PC-3 (cell line): Measurements from ENCODE around the gene CDK4. TPM values are rescaled to one million over a fixed set of nuclear protein-coding genes. Genes with fewer than 3 reads are reported as not detected.

Source experiments
- ATAC-seq: fragments of 200-7000 bp; cut with Tn5 transposase; 2 replicates; pipeline ENCODE4 v1.9.1; 2020; ENCODE audit warnings: mild to moderate bottlenecking, moderate library complexity
- BruUV-seq: library from RNA; stranded (reverse); fragments of 400-500 nt; replicated peaks from 2 replicates; lab custom pipeline; 2021; lab: Mats Ljungman, UMichigan
- CTCF ChIA-PET: fragments of 300-600 bp; sonication (Branson Sonifier 250); formaldehyde crosslinking; loops from one replicate; lab custom pipeline; 2022; ENCODE audit warnings: antibody characterized with exemption; lab: Charles Lee
- POLR2A ChIA-PET: fragments of 300-600 bp; sonication (Branson Sonifier 250); formaldehyde crosslinking; loops from one replicate; lab custom pipeline; 2022; ENCODE audit warnings: antibody characterized with exemption; ENCODE audit not compliant: unreplicated experiment; lab: Charles Lee
- DNase-seq: peaks from one replicate; pipeline ENCODE4 v3.0.0-alpha.2; 2015
- H2AFZ ChIP-seq: fragments of 300-600 bp; sonication (generic); 2 replicates; pipeline ENCODE4 v1.6.0; 2016; ENCODE audit warnings: antibody characterized with exemption, low read length
- H3F3A ChIP-seq: fragments of 300-600 bp; sonication (generic); one replicate; pipeline ENCODE4 v1.6.0; 2017; ENCODE audit warnings: antibody characterized with exemption, low read length, control low read depth, mild to moderate bottlenecking; ENCODE audit not compliant: unreplicated experiment
- H3K27ac ChIP-seq: fragments of 300-600 bp; sonication (generic); 2 replicates; pipeline ENCODE4 v1.5.1; 2016; ENCODE audit warnings: mild to moderate bottlenecking, low read length
- H3K27me3 ChIP-seq: fragments of 300-600 bp; sonication (generic); 2 replicates; pipeline ENCODE4 v1.6.1; 2016; ENCODE audit warnings: low read length, mixed read lengths
- H3K36me3 ChIP-seq: fragments of 300-600 bp; sonication (generic); 2 replicates; pipeline ENCODE4 v1.6.1; 2016; ENCODE audit warnings: low read depth, mixed run types, low read length, mixed read lengths
- H3K4me1 ChIP-seq: fragments of 300-600 bp; sonication (generic); 2 replicates; pipeline ENCODE4 v1.5.1; 2016; ENCODE audit warnings: low read length; ENCODE audit not compliant: insufficient read depth
- H3K4me2 ChIP-seq: fragments of 300-600 bp; sonication (generic); 2 replicates; pipeline ENCODE4 v1.6.0; 2016; ENCODE audit warnings: low read length
- H3K4me3 ChIP-seq: fragments of 300-600 bp; sonication (generic); 2 replicates; pipeline ENCODE4 v1.5.1; 2016; ENCODE audit warnings: mild to moderate bottlenecking, low read length, mixed read lengths
- H3K79me2 ChIP-seq: fragments of 300-600 bp; sonication (generic); 2 replicates; pipeline ENCODE4 v1.6.1; 2017; ENCODE audit warnings: low read length, mixed read lengths
- H3K9ac ChIP-seq: fragments of 300-600 bp; sonication (generic); 2 replicates; pipeline ENCODE4 v1.6.0; 2016; ENCODE audit warnings: mild to moderate bottlenecking, low read length
- H3K9me2 ChIP-seq: fragments of 300-600 bp; sonication (generic); replicated peaks from 2 replicates; pipeline ENCODE4 v1.6.1; 2016; ENCODE audit warnings: mixed run types, low read length, mixed read lengths
- H3K9me3 ChIP-seq: fragments of 300-600 bp; sonication (generic); 2 replicates; pipeline ENCODE4 v1.6.1; 2016; ENCODE audit warnings: low read length, mixed read lengths
- H4K20me1 ChIP-seq: fragments of 300-600 bp; sonication (generic); 2 replicates; pipeline ENCODE4 v1.6.1; 2016; ENCODE audit warnings: low read length, mixed read lengths
- EZH2 ChIP-seq: fragments of 300-600 bp; sonication (generic); IDR thresholded peaks from one replicate; pipeline ENCODE4 v1.6.1; 2017; ENCODE audit warnings: antibody characterized with exemption, mild to moderate bottlenecking, low read length; ENCODE audit not compliant: unreplicated experiment
- EZH2phosphoT487 ChIP-seq: fragments of 300-600 bp; sonication (generic); IDR thresholded peaks from 2 replicates; pipeline ENCODE4 v1.6.1; 2018; ENCODE audit warnings: mild to moderate bottlenecking, antibody characterized with exemption, low read length, borderline replicate concordance
- intact Hi-C: fragments of 100-400 bp; cut with micrococcal nuclease; formaldehyde crosslinking; loops from 2 replicates; pipeline ENCODE4 v1.9.0; 2023
- total RNA-seq: library from RNA; depleted of rRNA; stranded (reverse); fragments of >200 nt; gene quantifications from 2 replicates; pipeline ENCODE4 v1.2.3, GENCODE V29; 2014
- TF ChIP-seq, protein P1 (sequence below): fragments of 300-600 bp; sonication (generic); conservative IDR thresholded peaks from 2 replicates; pipeline ENCODE4 v1.5.1; 2017; ENCODE audit warnings: antibody characterized with exemption, low read depth, mild to moderate bottlenecking, low read length

CDK4 gene
- total RNA-seq, 1 experiment from 2014 or later = 212 TPM

DNA sequence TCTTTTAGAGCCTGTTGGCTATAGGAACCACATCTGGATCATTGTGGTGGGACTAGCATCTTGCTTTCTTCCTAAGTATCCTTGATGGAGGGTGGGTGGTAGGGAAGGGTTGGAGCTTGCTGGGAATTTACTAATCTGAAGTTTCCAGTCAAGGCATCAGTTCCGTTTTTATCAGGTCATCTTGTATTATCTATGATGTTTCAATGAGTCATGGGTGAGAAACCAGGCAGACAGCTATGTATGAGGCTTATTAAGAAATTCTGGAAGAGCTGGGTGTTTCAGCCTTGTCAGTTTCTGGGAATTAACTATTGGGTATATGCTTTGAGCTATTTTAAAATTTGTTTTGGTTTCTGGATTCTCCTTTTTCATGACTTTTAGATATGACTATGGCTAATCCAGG is 41.8 kb upstream of the CDK4 start:
- CTCF ChIA-PET = interaction anchor here (0.7 kb wide), 1 partner anchor 11 kb away, joined by 3 read pairs; the partner anchor contains the start of gene TSFM
- H3K4me2 ChIP-seq = peak overlapping the region; percentile 58
- H3K4me1 ChIP-seq = peaks cover 17% of the 10 kb centered on the region
- H4K20me1 ChIP-seq = no peaks in the 10 kb centered on the region
- peak overlapping the region; percentile 3; the same call in 1 of the 2 replicates for H3K4me3 ChIP-seq
- no peak overlapping the region for H2AFZ ChIP-seq
- H3K9me3 ChIP-seq = no peaks in the 10 kb centered on the region
- peaks cover 38% of the 10 kb centered on the region for H3K36me3 ChIP-seq
- H3F3A ChIP-seq = no peaks in the 10 kb centered on the region
- intact Hi-C loops = no loop called here
- peaks cover 14% of the 10 kb centered on the region; the same call in 1 of the 2 replicates for H3K79me2 ChIP-seq
- peak; percentile 82 for DNase-seq
- POLR2A ChIA-PET = no interaction called here
- no TSS peak for BruUV-seq
- TF ChIP-seq, protein P1, sequence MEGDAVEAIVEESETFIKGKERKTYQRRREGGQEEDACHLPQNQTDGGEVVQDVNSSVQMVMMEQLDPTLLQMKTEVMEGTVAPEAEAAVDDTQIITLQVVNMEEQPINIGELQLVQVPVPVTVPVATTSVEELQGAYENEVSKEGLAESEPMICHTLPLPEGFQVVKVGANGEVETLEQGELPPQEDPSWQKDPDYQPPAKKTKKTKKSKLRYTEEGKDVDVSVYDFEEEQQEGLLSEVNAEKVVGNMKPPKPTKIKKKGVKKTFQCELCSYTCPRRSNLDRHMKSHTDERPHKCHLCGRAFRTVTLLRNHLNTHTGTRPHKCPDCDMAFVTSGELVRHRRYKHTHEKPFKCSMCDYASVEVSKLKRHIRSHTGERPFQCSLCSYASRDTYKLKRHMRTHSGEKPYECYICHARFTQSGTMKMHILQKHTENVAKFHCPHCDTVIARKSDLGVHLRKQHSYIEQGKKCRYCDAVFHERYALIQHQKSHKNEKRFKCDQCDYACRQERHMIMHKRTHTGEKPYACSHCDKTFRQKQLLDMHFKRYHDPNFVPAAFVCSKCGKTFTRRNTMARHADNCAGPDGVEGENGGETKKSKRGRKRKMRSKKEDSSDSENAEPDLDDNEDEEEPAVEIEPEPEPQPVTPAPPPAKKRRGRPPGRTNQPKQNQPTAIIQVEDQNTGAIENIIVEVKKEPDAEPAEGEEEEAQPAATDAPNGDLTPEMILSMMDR = no peak
- no peaks in the 10 kb centered on the region for H3K27me3 ChIP-seq
- H3K27ac ChIP-seq = peak overlapping the region; percentile 71
- H3K9me2 ChIP-seq = no peaks in the 10 kb centered on the region
- ATAC-seq = peak; percentile 86
- H3K9ac ChIP-seq = peak overlapping the region; percentile 17; the same call in 1 of the 2 replicates

DNA sequence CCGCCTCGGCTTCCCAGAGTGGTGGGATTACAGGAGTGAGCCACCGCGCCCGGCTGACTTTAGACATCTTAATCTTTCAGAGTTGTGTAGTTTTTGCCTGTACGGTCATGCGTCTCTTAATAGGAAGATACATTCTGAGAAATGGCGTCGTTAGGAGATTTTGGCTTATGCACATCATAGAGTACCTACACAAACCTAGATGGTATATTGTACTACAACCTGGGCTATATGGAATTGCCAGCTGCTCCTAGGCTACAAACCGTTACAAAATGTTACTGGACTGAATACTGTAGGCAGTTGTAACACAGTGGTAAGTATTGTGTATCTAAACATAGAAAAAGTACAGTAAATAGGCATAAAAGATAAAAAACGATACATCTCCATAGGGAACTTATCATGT is 31.8 kb upstream of the CDK4 start:
- Histone ChIP-seq H3K4me1 (peaks cover 6% of the 10 kb centered on the region; the same call in 1 of the 2 replicates), H3K36me3 (peaks cover 18% of the 10 kb centered on the region), H3K9me2 (no peaks in the 10 kb centered on the region), H4K20me1 (no peaks in the 10 kb centered on the region), H3K4me2 (peak overlapping the region; percentile 91), H3K27me3 (no peaks in the 10 kb centered on the region), H3K9me3 (no peaks in the 10 kb centered on the region), H3K27ac (no peak overlapping the region), H3K79me2 (peaks cover 31% of the 10 kb centered on the region), H3K9ac (no peak overlapping the region), H2AFZ (no peak overlapping the region), H3F3A (no peaks in the 10 kb centered on the region), H3K4me3 (peak overlapping the region; percentile 93)
- intact Hi-C loops = no loop called here
- ATAC-seq (no peak), DNase-seq (no peak)
- no TSS peak for BruUV-seq
- CTCF ChIA-PET = no interaction called here
- TF ChIP-seq EZH2 (no peak), EZH2phosphoT487 (no peak)
- TF ChIP-seq, protein P1 = no peak
- POLR2A ChIA-PET = interaction anchor here (0.6 kb wide), 1 partner anchor 523 kb away, joined by 3 read pairs; no protein-coding TSS in a partner anchor

DNA sequence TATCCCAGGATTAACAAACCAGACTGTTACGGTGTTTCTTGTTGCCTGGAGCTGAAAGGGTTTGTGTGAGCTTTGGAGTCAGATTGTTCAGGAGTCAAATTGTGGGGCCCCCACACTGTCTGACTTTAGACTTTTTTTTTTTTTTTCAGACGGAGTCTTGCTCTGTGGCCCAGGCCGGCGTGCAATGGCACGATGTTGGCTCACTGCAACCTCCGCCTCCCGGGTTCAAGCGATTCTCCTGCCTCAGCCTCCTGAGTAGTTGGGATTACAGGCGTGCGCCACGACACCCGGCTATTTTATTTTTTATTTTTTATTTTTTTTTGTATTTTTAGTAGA is 31.3 kb upstream of the CDK4 start:
- ChIA-PET CTCF (interaction anchor here (0.9 kb wide), 1 partner anchor 11 kb away, joined by 3 read pairs; the partner anchor contains the start of genes EEF1AKMT3 and METTL1), POLR2A (no interaction called here)
- Histone ChIP-seq H2AFZ (no peak overlapping the region), H3K9me3 (no peaks in the 10 kb centered on the region), H3K9ac (peak overlapping the region; percentile 87), H3K36me3 (peaks cover 18% of the 10 kb centered on the region), H3K79me2 (peaks cover 31% of the 10 kb centered on the region), H3K4me3 (peak overlapping the region; percentile 93), H3K27me3 (no peaks in the 10 kb centered on the region), H3F3A (no peaks in the 10 kb centered on the region), H3K9me2 (no peaks in the 10 kb centered on the region), H3K4me1 (peaks cover 6% of the 10 kb centered on the region; the same call in 1 of the 2 replicates), H4K20me1 (no peaks in the 10 kb centered on the region), H3K27ac (no peak overlapping the region), H3K4me2 (peak overlapping the region; percentile 91)
- TF ChIP-seq, protein P1 = no peak
- no peak for TF ChIP-seq EZH2
- TF ChIP-seq EZH2phosphoT487 = no peak
- DNase-seq (no peak), ATAC-seq (no peak)
- intact Hi-C loops = no loop called here
- BruUV-seq = no TSS peak
